ENCODE measurements around the gene KIF3C.
"Not testable (repeated sequence)": the region's sequence is repeated elsewhere in the genome, so short reads cannot be mapped to it uniquely, and the experiment has no call there.

Gene KIF3C

DNA sequence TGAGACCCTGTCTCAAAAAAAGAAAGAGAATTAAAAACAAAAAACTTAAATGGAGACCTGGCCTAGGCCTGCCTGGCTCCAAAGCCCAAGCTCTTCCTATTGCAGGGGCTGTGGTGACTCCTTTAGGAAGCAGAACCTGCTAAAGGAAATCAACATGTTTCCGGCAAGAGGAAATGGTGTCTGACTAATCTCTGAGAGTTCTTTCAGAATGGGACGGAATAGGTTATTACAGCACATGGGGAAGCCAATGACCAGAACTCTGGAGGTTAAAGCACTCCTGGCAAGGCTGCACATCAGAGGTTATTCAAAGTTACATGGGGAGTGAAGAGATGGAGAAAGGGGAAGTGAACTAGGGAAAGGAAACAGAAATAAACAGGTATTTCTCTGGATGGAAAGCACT, 21.4 kb downstream of the KIF3C start:
- no peak for DNase-seq (ENCODE audit: low spot score)
- H3K27me3 Mint-ChIP-seq (ENCODE audit: low read depth) = no peaks in the 10 kb centered on the region
- H3K36me3 Mint-ChIP-seq (ENCODE audit: low read depth) = no peaks in the 10 kb centered on the region
- no peaks in the 10 kb centered on the region for H3K9me3 Mint-ChIP-seq
- H3K27ac Mint-ChIP-seq = peak overlapping the region; percentile 37
- peak overlapping the region; percentile 25 for H3K4me3 Mint-ChIP-seq
- peaks cover 10% of the 10 kb centered on the region for H3K4me1 Mint-ChIP-seq (ENCODE audit: low read depth)

DNA sequence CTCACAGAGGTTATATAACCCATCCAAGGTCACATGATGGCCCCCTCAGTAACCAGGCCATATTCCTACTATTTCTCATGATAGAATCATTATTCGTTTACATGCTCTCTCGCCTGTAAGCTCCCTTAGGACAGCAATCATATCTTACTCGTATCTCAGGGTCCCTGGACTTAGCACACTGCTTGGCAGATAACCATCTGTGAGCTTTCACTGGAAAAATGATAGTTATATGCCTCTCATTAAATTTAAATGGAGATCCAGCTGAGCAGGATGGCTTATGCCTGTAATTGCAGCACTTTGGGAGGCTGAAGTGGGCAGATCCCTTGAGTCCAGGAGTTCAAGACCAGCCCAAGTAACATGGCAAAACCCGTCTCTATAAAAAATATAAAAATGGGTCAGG, 21.9 kb downstream of the KIF3C start:
- H3K4me1 Mint-ChIP-seq (ENCODE audit: low read depth) = peaks cover 10% of the 10 kb centered on the region
- no peak overlapping the region for H3K4me3 Mint-ChIP-seq
- H3K27me3 Mint-ChIP-seq (ENCODE audit: low read depth) = no peaks in the 10 kb centered on the region
- no peak for DNase-seq (ENCODE audit: low spot score)
- H3K9me3 Mint-ChIP-seq = no peaks in the 10 kb centered on the region
- no peaks in the 10 kb centered on the region for H3K36me3 Mint-ChIP-seq (ENCODE audit: low read depth)
- no peak overlapping the region for H3K27ac Mint-ChIP-seq

DNA sequence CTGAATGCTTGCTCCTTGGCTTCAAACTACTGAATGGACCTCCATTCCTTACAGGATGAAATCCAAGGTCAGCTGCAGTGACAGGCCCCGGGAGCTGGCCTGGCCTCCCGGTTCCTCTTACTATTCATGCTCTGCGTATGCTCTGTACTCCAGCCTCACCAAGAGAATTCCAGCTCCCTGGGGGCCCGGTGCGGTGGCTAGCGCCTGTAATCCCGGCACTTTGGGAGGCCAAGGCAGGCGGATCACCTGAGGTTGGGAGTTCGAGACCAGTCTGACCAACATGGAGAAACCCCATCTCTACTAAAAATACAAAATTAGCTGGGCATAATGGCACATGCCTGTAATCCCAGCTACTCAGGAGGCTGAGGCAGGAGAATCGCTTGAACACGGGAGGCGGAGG, 23.7 kb downstream of the KIF3C start:
- not testable (repeated sequence) for H3K4me1 Mint-ChIP-seq (ENCODE audit: low read depth); H3K27me3 Mint-ChIP-seq (ENCODE audit: low read depth); H3K4me3 Mint-ChIP-seq; H3K27ac Mint-ChIP-seq; DNase-seq (ENCODE audit: low spot score); H3K36me3 Mint-ChIP-seq (ENCODE audit: low read depth); H3K9me3 Mint-ChIP-seq

DNA sequence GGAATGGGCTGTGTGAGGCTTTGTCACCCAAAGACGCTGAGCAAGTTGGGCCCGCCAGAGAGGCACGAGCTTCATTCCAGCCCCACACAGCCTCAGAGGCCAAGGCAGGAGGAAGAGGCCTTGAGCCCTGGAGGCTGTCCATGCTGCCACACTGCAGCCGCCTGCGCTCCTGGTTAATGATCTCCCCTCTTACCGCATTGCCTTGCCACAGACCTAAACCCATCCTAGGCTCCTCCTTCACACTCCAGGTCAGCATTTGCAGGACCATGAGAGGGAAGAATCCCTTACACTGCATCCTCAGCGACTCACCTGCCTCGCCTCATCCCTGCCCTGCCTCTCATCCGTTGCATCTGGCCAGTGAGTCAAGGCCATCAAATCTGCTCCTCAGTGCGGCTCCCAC, 24.6 kb downstream of the KIF3C start:
- H3K27ac Mint-ChIP-seq = no peak overlapping the region
- no peaks in the 10 kb centered on the region for H3K27me3 Mint-ChIP-seq (ENCODE audit: low read depth)
- no peak overlapping the region for H3K4me3 Mint-ChIP-seq
- no peaks in the 10 kb centered on the region for H3K9me3 Mint-ChIP-seq
- H3K4me1 Mint-ChIP-seq (ENCODE audit: low read depth) = peaks cover 10% of the 10 kb centered on the region
- H3K36me3 Mint-ChIP-seq (ENCODE audit: low read depth) = no peaks in the 10 kb centered on the region
- DNase-seq (ENCODE audit: low spot score) = no peak

DNA sequence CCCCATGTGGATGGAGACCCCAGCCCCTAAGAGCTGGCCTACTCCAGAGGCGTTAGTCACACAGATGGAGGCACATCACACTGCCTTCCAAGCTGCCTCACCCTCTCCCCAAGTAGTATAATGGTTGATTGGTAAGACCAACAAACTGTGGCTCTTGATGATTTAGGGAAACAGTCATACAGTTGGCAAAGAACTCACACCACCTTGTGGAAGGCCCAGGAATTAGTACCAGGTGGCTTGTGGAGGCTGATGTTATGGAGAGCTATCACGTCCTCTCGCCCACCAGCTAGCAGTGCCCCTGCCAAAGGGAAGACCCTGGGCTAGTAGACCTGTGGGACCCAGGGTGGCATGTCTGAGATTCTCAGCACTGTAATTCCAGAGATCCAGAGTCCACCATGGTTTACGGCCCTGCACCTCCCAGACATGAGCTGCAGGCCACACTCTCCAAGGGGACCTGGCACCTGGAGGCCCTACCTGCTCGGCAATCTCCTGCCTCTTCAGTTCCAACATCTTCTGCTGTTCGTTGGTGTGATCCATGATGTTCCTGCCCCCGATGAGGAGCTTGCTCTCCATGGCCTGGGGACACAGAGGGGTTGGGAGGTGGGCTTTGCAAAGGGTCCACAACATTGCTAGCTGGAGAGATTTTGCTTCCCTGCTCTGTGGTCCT, 26.3 kb downstream of the KIF3C start:
- Mint-ChIP-seq H3K4me3 (no peak overlapping the region), H3K36me3 (ENCODE audit: low read depth) (no peaks in the 10 kb centered on the region), H3K27me3 (ENCODE audit: low read depth) (no peaks in the 10 kb centered on the region), H3K9me3 (no peaks in the 10 kb centered on the region), H3K27ac (no peak overlapping the region), H3K4me1 (ENCODE audit: low read depth) (peaks cover 3% of the 10 kb centered on the region)
- no peak for DNase-seq (ENCODE audit: low spot score)

DNA sequence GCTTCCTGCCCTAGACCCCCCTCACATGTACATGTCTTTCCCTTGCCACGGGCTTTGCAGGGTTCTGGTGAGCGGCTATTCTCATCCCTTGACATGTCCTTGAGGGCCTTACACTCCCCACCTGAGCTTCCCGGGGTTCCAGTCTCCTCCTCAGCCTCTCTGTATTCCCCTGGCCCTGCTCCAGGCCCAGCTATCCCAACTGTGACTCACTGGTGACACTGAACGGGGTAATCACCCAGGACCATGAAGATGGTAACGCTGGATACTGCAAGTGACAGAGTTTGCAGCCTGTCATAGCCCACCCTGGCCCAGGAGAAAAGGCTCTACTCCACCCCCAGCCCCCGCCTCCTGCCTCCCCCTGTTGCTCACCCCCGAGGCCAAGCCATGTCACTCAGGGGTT, 27.3 kb downstream of the KIF3C start:
- DNase-seq (ENCODE audit: low spot score) = no peak
- Mint-ChIP-seq H3K27ac (no peak overlapping the region), H3K4me1 (ENCODE audit: low read depth) (peaks cover 3% of the 10 kb centered on the region), H3K27me3 (ENCODE audit: low read depth) (no peaks in the 10 kb centered on the region), H3K36me3 (ENCODE audit: low read depth) (no peaks in the 10 kb centered on the region), H3K9me3 (no peaks in the 10 kb centered on the region), H3K4me3 (no peak overlapping the region)

DNA sequence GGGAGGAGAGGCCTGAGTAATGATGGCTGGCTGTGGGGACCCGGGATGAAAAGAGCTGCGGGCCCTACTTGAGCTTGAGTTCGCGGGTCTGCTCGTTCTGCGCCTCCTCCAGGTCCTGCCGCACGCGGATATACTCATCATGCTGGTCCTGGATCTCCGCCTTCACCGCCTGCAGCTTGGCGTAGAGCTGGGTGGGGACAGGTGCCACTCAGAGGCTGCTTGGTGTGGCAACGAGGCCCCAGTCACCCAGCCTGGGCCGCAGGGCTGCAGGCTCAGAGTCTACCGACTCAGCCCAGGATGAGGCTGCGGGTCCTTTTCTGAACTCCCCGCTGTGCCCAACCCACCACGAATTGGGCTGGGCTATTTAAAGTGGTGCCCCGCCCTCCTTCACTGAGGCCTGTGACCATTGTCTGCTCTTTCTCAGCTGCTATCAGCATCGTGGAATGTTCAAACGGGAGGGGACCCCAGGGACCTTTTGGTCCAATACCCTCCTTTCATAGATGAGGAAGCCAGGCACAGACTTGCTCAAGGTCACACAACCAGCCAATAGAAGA, 28.0 kb downstream of the KIF3C start:
- Mint-ChIP-seq H3K27me3 (ENCODE audit: low read depth) (no peaks in the 10 kb centered on the region), H3K4me3 (no peak overlapping the region), H3K9me3 (no peaks in the 10 kb centered on the region), H3K27ac (no peak overlapping the region), H3K36me3 (ENCODE audit: low read depth) (no peaks in the 10 kb centered on the region), H3K4me1 (ENCODE audit: low read depth) (peaks cover 3% of the 10 kb centered on the region)
- no peak for DNase-seq (ENCODE audit: low spot score)

DNA sequence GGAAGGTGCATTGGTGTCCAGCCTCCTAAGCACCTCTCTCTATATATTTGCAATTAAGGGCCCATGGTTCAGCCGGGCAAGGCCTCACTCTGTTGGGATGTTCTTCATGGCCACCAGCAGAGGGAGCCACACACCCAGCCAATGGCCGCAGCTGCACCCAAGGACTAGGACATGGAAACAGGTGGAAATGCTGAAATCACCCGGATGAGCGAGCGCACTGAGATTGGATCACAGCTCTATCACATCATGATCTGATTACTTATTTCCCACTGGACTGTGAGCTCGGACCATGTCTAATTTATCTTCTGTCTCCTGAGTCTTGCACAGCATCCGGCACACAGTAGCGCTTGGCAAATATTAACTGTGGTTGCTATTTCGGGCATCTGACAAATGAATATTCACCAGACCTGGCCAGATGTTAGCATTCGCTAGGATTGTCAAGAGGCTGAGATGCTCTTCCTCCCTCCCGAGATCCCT, 31.2 kb downstream of the KIF3C start:
- Mint-ChIP-seq H3K27me3 (ENCODE audit: low read depth) (no peaks in the 10 kb centered on the region), H3K36me3 (ENCODE audit: low read depth) (no peaks in the 10 kb centered on the region), H3K4me3 (no peak overlapping the region), H3K27ac (no peak overlapping the region), H3K9me3 (no peaks in the 10 kb centered on the region), H3K4me1 (ENCODE audit: low read depth) (peaks cover 6% of the 10 kb centered on the region)
- peak; percentile 62 for DNase-seq (ENCODE audit: low spot score)

DNA sequence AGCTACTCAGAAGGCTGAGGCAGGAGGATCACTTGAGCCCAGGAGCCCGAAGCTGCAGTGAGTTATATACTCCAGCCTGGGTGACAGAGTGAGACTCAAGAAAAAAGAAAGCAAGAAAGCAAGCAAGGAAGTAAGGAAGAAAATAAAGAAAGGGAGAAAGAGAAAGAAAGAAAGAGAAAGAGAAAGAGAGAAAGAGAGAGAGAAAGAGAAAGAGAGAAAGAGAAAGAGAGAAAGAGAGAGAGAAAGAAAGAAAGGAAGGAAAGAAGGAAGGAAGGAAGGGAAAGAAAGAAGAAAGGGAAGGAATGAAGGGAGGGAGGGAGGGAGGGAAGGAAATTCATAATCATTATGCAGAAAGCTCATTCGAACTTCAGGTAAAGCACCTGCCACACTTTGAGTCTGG, 33.9 kb downstream of the KIF3C start:
- no peaks in the 10 kb centered on the region for H3K36me3 Mint-ChIP-seq (ENCODE audit: low read depth)
- H3K4me3 Mint-ChIP-seq = no peak overlapping the region
- no peaks in the 10 kb centered on the region for H3K9me3 Mint-ChIP-seq
- H3K4me1 Mint-ChIP-seq (ENCODE audit: low read depth) = peaks cover 6% of the 10 kb centered on the region
- H3K27ac Mint-ChIP-seq = no peak overlapping the region
- H3K27me3 Mint-ChIP-seq (ENCODE audit: low read depth) = no peaks in the 10 kb centered on the region
- no peak for DNase-seq (ENCODE audit: low spot score)

DNA sequence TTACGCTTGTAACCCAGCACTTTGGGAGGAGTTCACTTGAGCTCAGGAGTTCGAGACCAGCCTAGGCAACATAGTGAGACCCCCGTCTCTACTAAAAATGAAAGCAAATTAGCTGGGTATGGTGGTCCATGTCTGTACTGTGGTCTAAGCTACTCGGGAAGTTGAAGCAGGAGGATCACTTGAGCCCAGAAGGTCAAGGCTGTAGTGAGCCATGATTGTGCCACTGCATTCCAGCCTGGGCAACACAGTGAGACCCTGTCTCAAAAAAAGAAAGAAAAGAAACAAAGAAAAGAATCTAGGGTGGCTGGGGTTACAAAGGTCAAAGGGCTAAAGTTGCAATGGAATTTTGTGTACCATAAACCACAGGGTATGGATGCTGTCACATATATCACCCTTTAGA, 41.3 kb downstream of the KIF3C start:
- Mint-ChIP-seq H3K4me3 (no peak overlapping the region), H3K9me3 (no peaks in the 10 kb centered on the region), H3K27me3 (ENCODE audit: low read depth) (no peaks in the 10 kb centered on the region), H3K27ac (no peak overlapping the region), H3K4me1 (ENCODE audit: low read depth) (peaks cover 2% of the 10 kb centered on the region), H3K36me3 (ENCODE audit: low read depth) (no peaks in the 10 kb centered on the region)
- no peak for DNase-seq (ENCODE audit: low spot score)

DNA sequence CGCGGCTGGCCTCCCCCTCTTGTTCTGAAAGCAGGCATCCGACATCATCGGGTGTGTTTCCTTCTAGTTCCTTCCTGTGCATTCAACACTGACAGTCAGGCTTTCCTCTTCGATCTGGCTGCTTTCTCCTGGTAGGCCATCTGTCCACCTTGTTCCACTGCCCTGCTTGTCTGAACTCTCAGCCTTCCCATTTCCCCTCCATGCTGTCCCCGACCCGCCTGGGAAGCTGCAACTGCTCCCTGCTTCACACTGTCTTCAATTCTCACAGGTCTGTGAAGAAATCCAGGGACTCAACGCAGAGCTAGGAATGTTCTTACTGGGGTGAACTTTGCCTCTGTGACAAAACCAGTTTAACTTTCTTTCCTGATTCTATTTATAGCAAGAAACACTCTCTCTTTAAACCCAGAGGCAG, 43.0 kb downstream of the KIF3C start:
- Mint-ChIP-seq H3K36me3 (ENCODE audit: low read depth) (no peaks in the 10 kb centered on the region), H3K4me1 (ENCODE audit: low read depth) (peaks cover 2% of the 10 kb centered on the region), H3K27ac (no peak overlapping the region), H3K4me3 (no peak overlapping the region), H3K27me3 (ENCODE audit: low read depth) (no peaks in the 10 kb centered on the region), H3K9me3 (no peaks in the 10 kb centered on the region)
- no peak for DNase-seq (ENCODE audit: low spot score)

DNA sequence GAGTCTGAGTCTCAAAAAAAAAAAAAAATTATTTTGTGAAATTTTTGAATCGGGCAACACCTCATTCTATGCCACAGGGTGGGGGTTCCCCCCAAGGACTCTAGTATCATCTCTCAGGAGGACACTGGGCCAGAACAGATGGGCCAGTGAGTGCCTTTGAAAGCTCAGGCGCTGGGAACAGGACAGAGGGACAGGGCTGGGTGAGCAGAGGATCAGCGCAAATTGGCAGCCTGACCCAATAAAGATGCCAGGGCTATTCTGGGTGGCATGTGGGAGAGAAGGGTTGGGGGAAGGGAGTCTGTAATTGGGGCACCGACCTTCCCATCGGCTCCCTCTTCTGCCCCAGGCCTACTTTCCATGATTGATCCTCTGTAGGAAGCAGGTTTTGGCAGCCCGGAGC, 44.0 kb downstream of the KIF3C start:
- H3K36me3 Mint-ChIP-seq (ENCODE audit: low read depth) = peaks cover 2% of the 10 kb centered on the region

DNA sequence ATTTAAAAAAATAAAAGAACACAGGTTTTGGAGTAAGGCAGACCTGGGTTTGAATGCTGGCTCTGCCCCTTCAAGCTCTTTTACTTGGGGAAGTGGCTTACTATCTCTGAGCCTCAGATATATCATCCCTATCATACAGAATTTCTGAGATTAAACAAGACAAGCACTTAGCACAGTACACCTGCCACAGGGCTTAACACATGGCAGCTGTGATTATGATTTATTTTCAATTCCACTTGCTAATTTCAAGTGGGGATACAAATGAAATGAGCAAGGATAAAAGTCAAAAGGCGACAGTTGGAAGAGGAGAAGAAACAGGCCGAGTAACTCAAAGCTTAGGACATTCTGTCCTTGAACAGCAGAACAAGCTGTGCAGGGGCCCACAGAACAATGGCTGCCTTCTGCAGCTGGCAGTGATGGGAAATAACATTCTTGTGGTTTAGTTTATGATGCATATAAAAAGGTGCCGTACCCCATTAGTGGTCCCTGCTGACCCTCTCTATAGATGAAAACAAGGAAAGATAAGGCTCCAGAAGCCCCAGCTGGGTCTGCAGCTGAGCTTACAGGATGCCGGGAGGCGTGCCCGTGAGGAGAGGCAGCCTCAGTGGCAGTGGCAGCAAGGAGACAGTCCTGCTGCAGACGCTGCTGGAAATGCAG, 45.3 kb downstream of the KIF3C start:
- peaks cover 2% of the 10 kb centered on the region for H3K4me1 Mint-ChIP-seq (ENCODE audit: low read depth)
- no peaks in the 10 kb centered on the region for H3K9me3 Mint-ChIP-seq
- H3K27ac Mint-ChIP-seq = no peak overlapping the region
- no peak for DNase-seq (ENCODE audit: low spot score)
- no peak overlapping the region for H3K4me3 Mint-ChIP-seq
- H3K27me3 Mint-ChIP-seq (ENCODE audit: low read depth) = no peaks in the 10 kb centered on the region
- H3K36me3 Mint-ChIP-seq (ENCODE audit: low read depth) = peaks cover 2% of the 10 kb centered on the region

More for the DNA sequence above, 44.0 kb downstream of the KIF3C start:
- no peaks in the 10 kb centered on the region for H3K27me3 Mint-ChIP-seq (ENCODE audit: low read depth)
- DNase-seq (ENCODE audit: low spot score) = no peak
- H3K4me1 Mint-ChIP-seq (ENCODE audit: low read depth) = peaks cover 2% of the 10 kb centered on the region
- H3K27ac Mint-ChIP-seq = no peak overlapping the region
- H3K4me3 Mint-ChIP-seq = no peak overlapping the region
- H3K9me3 Mint-ChIP-seq = no peaks in the 10 kb centered on the region

DNA sequence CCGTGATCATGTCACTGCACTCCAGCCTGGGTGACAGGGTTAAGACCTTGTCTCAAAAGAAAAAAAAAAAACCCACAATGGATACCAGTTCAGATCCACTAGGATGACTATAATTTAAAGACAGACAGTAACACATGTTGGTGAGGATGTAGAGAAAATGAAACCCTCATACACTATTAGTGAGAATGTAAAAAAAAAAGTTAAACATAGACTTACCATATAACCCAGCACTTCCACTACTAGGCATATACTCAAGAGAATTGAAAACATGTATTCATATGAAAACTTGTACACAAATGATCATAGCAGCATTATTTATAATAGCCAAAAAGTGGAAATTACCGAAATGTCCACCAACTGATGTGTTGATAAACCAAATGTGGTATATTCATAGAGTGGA, 48.7 kb downstream of the KIF3C start:
- Mint-ChIP-seq H3K4me3 (no peak overlapping the region), H3K4me1 (ENCODE audit: low read depth) (no peaks in the 10 kb centered on the region), H3K36me3 (ENCODE audit: low read depth) (peaks cover 2% of the 10 kb centered on the region), H3K27ac (no peak overlapping the region), H3K27me3 (ENCODE audit: low read depth) (no peaks in the 10 kb centered on the region), H3K9me3 (no peaks in the 10 kb centered on the region)
- no peak for DNase-seq (ENCODE audit: low spot score)

All from T-helper 2 cell treated with Interferon-gamma antibody and Interleukin-4, amounts not matched to agents 5 μg/mL and 100 μg/mL, for 36 hours (primary cell).